Activated CD4-positive, alpha-beta T cell treated with anti-CD3 and anti-CD28 coated beads, Interleukin-2, amount 10 ng/mL, durations not matched to agents 24 days and 14 days (primary cell): Measurements from ENCODE around the gene AKTIP. TPM values are rescaled to one million over a fixed set of nuclear protein-coding genes. Genes with fewer than 3 reads are reported as not detected.

ENCODE experiments used
- DNase-seq: peaks from one replicate; pipeline ENCODE4 v3.0.0; 2022
- H3K27ac Mint-ChIP-seq: one replicate; pipeline ENCODE4 v1.8.0; 2022; ENCODE audit warnings: mild to moderate bottlenecking, mixed read lengths
- H3K27me3 Mint-ChIP-seq: one replicate; pipeline ENCODE4 v1.8.0; 2022; ENCODE audit warnings: mixed read lengths
- H3K36me3 Mint-ChIP-seq: one replicate; pipeline ENCODE4 v1.8.0; 2022; ENCODE audit warnings: low read depth, mild to moderate bottlenecking, mixed read lengths
- H3K4me1 Mint-ChIP-seq: one replicate; pipeline ENCODE4 v1.8.0; 2021; ENCODE audit warnings: mixed read lengths
- H3K4me3 Mint-ChIP-seq: one replicate; pipeline ENCODE4 v1.8.0; 2022; ENCODE audit warnings: mild to moderate bottlenecking, moderate library complexity, mixed read lengths
- H3K9me3 Mint-ChIP-seq: one replicate; pipeline ENCODE4 v1.8.0; 2021; ENCODE audit warnings: mixed read lengths
- intact Hi-C: fragments of 100-400 bp; cut with micrococcal nuclease; formaldehyde crosslinking; loops from one replicate; pipeline ENCODE4 v1.15.1; 2023
- total RNA-seq: library from RNA; stranded (reverse); gene quantifications from 2 replicates; pipeline ENCODE4 v1.2.3, GENCODE V29; 2022

AKTIP gene
- total RNA-seq, 1 donor from 2014 or later: 18.7 TPM

DNA sequence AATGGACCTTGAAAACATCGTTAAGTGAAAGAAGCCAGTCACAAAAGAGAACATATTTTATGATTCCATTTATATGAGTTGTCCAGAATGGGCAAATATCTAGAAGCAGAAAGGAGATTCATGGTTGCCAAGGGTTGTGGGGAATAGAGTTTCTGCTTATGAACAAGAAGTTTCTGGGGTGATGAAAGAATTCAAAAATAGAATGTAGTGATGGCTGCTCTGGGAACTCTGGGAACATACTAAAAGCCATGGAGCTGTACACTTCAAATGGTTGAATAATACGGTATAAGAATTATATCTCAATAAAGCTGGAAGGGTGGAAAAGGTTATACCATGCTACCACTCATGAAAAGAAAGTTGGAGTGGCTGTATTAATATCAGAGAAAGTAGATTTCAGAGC is 18.5 kb downstream of the AKTIP start:
- Mint-ChIP-seq H3K36me3 (peaks cover 93% of the 10 kb centered on the region), H3K27ac (no peak overlapping the region), H3K4me1 (peaks cover 9% of the 10 kb centered on the region), H3K9me3 (peaks cover 14% of the 10 kb centered on the region), H3K27me3 (no peaks in the 10 kb centered on the region), H3K4me3 (no peak overlapping the region)
- DNase-seq: no peak
- intact Hi-C loops: no loop called here

DNA sequence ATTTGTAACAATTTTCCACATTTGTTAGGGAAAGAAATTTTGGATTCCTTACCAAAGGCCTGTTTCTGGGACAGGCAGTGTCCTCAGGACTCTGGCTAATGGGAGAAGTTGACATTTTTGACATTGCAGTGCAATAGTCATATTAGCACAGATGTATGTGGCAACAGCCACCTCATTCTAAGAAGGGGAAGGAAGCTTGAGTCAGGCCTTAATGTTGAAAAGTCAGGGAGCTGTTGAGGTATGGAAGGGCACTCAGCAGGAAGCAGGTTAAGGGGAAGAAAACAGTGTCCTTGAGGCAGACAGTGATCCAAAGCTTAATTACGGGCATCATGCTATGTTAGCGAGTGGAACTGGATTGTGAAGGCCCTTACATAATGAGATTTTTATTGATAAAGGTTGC is 20.9 kb downstream of the AKTIP start:
- intact Hi-C loops: no loop called here
- H3K4me3 Mint-ChIP-seq: no peak overlapping the region
- peak overlapping the region; percentile 3 for H3K27ac Mint-ChIP-seq
- H3K4me1 Mint-ChIP-seq: peaks cover 9% of the 10 kb centered on the region
- no peak for DNase-seq
- peaks cover 95% of the 10 kb centered on the region for H3K36me3 Mint-ChIP-seq
- H3K9me3 Mint-ChIP-seq: peaks cover 19% of the 10 kb centered on the region
- H3K27me3 Mint-ChIP-seq: no peaks in the 10 kb centered on the region

DNA sequence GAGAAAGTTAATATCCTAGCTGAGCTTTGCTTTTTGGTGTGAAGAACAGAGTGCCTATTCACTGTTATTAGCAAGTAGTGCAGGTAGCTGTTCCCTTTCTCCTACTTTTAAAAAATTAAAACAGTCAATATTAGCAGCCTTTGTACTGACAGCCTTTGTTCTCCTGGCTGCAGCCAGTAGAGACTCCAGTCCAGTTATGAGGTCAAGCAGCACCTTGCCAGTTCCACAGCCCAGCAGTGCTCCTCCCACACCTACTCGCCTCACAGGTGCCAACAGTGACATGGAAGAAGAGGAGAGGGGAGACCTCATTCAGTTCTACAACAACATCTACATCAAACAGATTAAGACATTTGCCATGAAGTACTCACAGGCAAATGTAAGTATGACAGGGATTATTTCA is 22.6 kb downstream of the AKTIP start:
- Mint-ChIP-seq H3K36me3 (peaks cover 94% of the 10 kb centered on the region), H3K4me1 (peaks cover 20% of the 10 kb centered on the region), H3K9me3 (peaks cover 12% of the 10 kb centered on the region), H3K27ac (no peak overlapping the region), H3K27me3 (no peaks in the 10 kb centered on the region), H3K4me3 (no peak overlapping the region)
- intact Hi-C loops: no loop called here
- no peak for DNase-seq

DNA sequence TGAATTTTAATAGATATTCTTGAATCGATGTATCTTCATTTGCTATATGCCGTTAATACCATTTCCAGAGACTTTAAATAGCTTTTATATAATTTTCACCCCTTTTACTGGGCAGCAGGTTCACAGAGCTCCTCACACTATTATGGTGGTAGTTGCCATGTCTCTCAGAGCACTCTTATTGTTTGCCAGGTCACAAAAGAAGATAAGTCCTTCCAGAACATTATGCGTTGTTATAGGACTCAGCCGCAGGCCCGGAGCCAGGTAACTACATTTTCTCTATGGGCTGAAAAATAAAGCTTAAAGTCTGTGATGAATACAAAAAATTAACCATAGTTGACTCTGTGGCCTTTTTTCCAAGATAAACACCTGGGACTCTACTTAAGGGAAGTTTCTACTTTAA is 24.0 kb downstream of the AKTIP start:
- Mint-ChIP-seq H3K27ac (no peak overlapping the region), H3K27me3 (no peaks in the 10 kb centered on the region), H3K36me3 (peaks cover 91% of the 10 kb centered on the region), H3K9me3 (peaks cover 5% of the 10 kb centered on the region), H3K4me3 (no peak overlapping the region), H3K4me1 (peaks cover 25% of the 10 kb centered on the region)
- no peak for DNase-seq
- intact Hi-C loops: no loop called here

DNA sequence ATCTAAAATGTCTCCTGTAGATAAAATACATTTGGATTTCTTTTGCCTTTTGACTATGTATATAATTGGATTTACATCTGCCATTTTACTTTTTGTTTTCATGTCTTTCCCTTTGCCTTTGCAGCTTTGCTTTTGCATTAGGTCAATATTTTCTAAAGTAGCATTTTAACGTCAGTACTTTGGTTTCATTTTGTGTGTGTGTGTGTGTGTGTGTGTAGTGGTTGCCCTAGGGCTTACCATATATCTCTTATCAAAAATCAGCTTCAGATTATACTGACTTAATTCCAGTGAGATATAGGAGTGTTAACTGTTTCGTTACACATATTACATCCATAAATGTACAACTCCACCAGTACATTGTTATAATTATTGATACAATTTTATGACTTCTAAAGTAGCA is 26.1 kb downstream of the AKTIP start:
- Mint-ChIP-seq H3K4me3 (peak overlapping the region; percentile 36), H3K27me3 (no peaks in the 10 kb centered on the region), H3K9me3 (peaks cover 5% of the 10 kb centered on the region), H3K36me3 (peaks cover 91% of the 10 kb centered on the region), H3K4me1 (peaks cover 23% of the 10 kb centered on the region), H3K27ac (peak overlapping the region; percentile 36)
- no peak for DNase-seq
- intact Hi-C loops: no loop called here

DNA sequence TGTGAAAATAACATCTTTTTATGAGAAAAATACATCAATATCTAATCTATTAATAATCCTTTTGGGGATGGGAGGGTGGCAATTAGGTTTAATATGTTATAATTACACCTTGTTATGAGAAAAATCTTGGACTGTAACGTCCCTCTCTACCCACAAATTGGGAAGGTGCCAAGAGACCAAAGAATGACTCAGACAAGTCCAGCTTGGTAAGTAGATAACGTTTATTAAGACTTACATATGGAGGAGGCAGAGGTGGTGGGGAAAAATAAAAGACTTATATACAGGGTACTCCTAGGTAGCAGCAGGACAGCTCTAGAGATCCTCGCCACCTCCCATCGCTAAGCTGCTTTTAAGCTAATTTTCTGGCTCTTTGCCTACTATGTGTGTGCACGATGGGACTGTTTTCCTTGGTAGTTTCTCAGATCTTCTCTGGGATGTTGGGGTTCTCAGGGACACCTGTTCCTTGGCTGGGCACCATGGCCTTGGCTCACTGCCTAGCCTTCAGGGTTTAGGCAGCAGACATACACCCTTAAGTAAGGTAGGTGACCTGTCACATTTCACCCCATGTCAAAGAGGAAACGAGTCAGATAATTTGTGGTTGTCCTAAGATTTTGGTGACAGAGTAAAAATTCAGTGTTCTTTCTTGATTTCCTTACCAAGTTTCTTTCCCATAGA is 37.3 kb downstream of the AKTIP start:
- H3K27me3 Mint-ChIP-seq: no peaks in the 10 kb centered on the region
- H3K27ac Mint-ChIP-seq: no peak overlapping the region
- intact Hi-C loops: no loop called here
- peaks cover 56% of the 10 kb centered on the region for H3K36me3 Mint-ChIP-seq
- H3K4me1 Mint-ChIP-seq: peaks cover 22% of the 10 kb centered on the region
- H3K9me3 Mint-ChIP-seq: no peaks in the 10 kb centered on the region
- no peak overlapping the region for H3K4me3 Mint-ChIP-seq
- no peak for DNase-seq

DNA sequence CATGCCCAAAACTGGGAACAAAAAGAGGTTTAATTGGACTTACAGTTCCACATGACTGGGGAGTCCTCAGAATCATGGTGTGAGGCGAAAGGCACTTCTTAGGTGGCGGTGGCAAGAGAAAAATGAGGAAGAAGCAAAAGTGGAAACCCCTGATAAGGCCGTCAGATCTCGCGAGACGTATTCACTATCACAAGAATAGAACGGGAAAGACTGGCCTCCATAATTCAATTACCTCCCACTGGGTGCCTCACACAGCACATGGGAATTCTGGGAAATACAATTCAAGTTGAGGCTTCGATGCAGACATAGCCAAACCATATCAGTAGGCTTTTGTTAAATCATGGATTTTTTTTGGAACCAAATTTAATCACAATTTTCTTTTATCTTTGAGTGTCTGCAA is 44.4 kb downstream of the AKTIP start:
- H3K9me3 Mint-ChIP-seq: no peaks in the 10 kb centered on the region
- peak overlapping the region; percentile 60 for H3K27ac Mint-ChIP-seq
- intact Hi-C loops: no loop called here
- H3K27me3 Mint-ChIP-seq: no peaks in the 10 kb centered on the region
- peaks cover 68% of the 10 kb centered on the region for H3K36me3 Mint-ChIP-seq
- no peak for DNase-seq
- H3K4me1 Mint-ChIP-seq: peaks cover 69% of the 10 kb centered on the region
- H3K4me3 Mint-ChIP-seq: peak overlapping the region; percentile 79

DNA sequence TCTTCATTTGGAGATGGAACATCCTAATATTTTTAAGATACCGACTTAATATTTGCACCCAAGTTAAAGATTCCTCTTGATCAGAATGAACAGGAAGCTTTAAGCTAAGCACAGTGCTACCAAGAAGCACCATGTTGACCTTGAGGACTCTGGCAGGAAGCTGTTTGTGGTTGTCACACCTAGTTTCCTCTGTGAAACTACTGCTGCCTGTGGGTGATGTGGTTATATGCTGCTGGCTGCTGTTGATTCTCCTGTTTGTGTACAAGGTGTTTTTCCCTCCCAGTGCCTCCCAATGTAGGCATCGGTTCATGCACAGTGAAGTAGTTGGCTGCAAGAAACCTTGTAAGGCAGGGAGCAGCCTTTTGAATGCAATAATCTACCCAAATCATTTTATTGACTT is 45.3 kb downstream of the AKTIP start:
- intact Hi-C loops: loop anchor here (1.0 kb wide), 2 partner anchors 22 to 61 kb away; no protein-coding TSS in a partner anchor
- peak overlapping the region; percentile 79 for H3K4me3 Mint-ChIP-seq
- H3K9me3 Mint-ChIP-seq: no peaks in the 10 kb centered on the region
- no peaks in the 10 kb centered on the region for H3K27me3 Mint-ChIP-seq
- DNase-seq: peak; percentile 95
- peak overlapping the region; percentile 88 for H3K27ac Mint-ChIP-seq
- H3K36me3 Mint-ChIP-seq: peaks cover 69% of the 10 kb centered on the region
- H3K4me1 Mint-ChIP-seq: peaks cover 73% of the 10 kb centered on the region

DNA sequence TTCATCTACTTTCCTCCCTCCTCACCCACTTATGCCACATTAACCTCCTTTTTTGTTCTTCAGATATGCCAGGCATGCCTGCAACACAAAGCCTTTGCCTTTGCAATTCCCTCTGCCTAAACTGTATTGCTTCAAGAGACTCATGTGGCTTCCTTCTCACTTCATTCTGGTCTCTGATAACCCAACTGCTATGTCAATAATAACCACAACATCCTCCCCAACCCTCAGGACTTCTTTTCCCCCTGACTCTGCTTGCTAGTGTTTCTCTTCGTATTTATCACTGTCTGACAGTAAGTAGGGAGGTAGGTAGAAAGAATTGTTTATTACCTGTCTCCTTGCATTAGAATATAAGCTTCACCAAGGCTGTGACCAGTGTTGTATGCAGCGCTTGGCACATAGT is 46.4 kb downstream of the AKTIP start:
- Mint-ChIP-seq H3K36me3 (peaks cover 67% of the 10 kb centered on the region), H3K27ac (peak overlapping the region; percentile 88), H3K27me3 (no peaks in the 10 kb centered on the region), H3K4me1 (peaks cover 72% of the 10 kb centered on the region), H3K4me3 (peak overlapping the region; percentile 79), H3K9me3 (no peaks in the 10 kb centered on the region)
- intact Hi-C loops: loop anchor here (1.0 kb wide), 3 partner anchors 21 to 62 kb away; partner anchors contain the start of gene AKTIP
- peak; percentile 86 for DNase-seq

DNA sequence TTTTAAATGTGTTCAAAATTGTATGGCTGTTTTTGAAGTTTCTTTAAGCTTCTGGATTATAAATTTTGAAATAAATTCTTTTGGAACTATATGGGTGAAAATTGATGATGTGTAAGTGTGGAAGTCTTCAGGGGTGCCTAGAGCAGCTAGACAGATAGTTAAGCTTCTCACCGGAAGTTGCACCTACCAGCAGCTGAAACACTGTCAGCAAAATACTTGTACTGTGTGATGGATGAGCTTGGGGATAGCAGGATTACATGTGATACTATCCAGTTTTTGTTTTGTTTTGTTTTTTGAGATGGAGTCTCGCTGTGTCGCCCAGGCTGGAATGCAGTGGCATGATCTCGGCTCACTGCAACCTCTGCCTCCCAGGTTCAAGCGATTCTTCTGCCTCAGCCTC is 49.1 kb downstream of the AKTIP start:
- Mint-ChIP-seq H3K4me3 (peak overlapping the region; percentile 54), H3K36me3 (peaks cover 54% of the 10 kb centered on the region), H3K9me3 (no peaks in the 10 kb centered on the region), H3K27ac (peak overlapping the region; percentile 64), H3K27me3 (no peaks in the 10 kb centered on the region), H3K4me1 (peaks cover 61% of the 10 kb centered on the region)
- intact Hi-C loops: no loop called here
- peak; percentile 65 for DNase-seq

DNA sequence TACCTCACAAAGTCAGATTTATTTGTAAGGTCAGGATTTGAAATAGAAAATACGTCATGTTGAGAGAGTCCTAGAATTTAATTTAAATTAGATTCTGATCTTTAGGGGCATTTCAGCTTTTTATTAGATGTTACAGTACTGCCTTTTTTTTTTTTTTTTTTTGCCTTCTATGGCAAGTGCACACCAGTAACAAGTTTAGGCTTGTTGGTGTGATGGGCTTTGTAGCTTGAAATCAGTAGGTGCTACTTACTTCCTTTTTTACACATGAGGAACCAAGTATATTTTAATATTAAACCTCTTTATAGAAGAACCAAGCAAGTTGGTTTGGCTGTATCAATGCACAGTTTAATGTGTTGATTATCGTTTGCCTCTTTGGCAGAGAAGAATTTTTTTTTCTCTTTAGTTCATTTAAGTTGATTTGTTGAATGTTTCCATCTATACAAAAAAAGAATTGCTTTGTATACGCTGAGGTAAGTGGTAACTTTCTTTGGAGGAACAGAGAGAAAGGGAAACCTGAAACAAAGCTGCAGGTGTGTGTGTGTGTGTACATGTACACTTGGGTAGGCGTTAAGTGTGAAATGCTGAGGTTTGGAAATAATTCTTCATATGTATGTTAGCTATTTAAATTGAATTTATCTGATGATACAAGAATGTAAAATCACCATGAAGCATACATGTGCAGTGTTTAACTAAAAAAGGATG is 53.0 kb downstream of the AKTIP start:
- Mint-ChIP-seq H3K4me1 (peaks cover 35% of the 10 kb centered on the region), H3K4me3 (peak overlapping the region; percentile 55), H3K36me3 (peaks cover 56% of the 10 kb centered on the region), H3K27ac (peak overlapping the region; percentile 65), H3K9me3 (no peaks in the 10 kb centered on the region), H3K27me3 (no peaks in the 10 kb centered on the region)
- peak; percentile 55 for DNase-seq
- intact Hi-C loops: no loop called here

DNA sequence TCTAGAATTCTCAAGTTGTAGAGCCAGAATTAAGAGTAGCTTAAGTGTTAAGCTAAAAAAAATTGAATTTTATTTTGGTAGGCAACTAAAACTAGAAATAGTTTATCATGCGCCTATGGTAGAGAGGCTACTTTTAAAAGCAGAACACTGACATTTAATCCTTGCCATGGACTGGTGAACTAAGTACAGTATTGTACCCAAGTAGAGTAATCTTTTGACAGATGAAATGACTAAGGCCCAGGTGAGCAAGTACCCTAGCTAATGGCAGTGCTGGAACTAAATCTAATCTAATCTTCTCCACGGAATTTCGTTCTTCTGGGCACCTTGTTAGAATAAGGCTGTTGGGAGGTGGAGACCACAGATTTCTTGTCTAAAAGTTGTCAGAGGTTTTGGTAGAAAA is 56.9 kb downstream of the AKTIP start:
- DNase-seq: no peak
- H3K36me3 Mint-ChIP-seq: peaks cover 62% of the 10 kb centered on the region
- H3K9me3 Mint-ChIP-seq: no peaks in the 10 kb centered on the region
- H3K4me3 Mint-ChIP-seq: no peak overlapping the region
- H3K27ac Mint-ChIP-seq: no peak overlapping the region
- intact Hi-C loops: no loop called here
- H3K4me1 Mint-ChIP-seq: peaks cover 16% of the 10 kb centered on the region
- no peaks in the 10 kb centered on the region for H3K27me3 Mint-ChIP-seq

DNA sequence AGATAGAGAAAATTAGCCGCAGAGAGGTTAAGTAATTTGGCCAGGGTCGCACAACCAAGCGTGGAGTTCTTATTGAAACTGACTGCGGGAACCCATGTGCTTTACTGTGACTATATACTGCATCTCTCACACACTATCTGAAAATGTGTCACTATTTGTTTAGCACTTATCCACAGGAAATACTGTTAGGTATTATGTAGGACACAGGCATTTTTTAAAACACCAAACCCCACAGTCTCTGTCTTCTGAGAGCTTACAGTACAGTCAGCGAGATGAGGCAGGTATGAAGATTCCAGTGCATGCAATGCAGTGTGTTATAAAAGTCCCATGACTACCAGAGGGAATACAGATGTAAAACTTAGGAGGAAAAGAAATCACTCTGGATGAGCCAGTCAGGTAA is 57.5 kb downstream of the AKTIP start:
- Mint-ChIP-seq H3K36me3 (peaks cover 66% of the 10 kb centered on the region), H3K9me3 (no peaks in the 10 kb centered on the region), H3K27ac (peak overlapping the region; percentile 58), H3K4me3 (no peak overlapping the region), H3K27me3 (no peaks in the 10 kb centered on the region), H3K4me1 (peaks cover 16% of the 10 kb centered on the region)
- intact Hi-C loops: no loop called here
- peak; percentile 48 for DNase-seq
